Psoas muscle (tissue), 8 donors: ENCODE measurements around the gene HCN3. TPM values are rescaled to one million over a fixed set of nuclear protein-coding genes. Genes with fewer than 3 reads are reported as not detected.
A peak's percentile ranks its signal among the peaks of the same experiment; 100 is the strongest.

Experiments used
- ATAC-seq, 4 donors: fragments of 200-7000 bp; cut with Tn5 transposase; one replicate each; pipeline ENCODE4 v1.9.1; 2020; ENCODE audit warnings: moderate library complexity in 3 of 4, mild to moderate bottlenecking in 2 of 4
- DNase-seq, 2 donors: peaks; one replicate each; pipeline ENCODE4 v3.0.0-alpha.2; 2020
- H3K27ac ChIP-seq: fragments of 200-600 bp; one replicate; pipeline ENCODE4 v1.8.0; 2022
- H3K27me3 ChIP-seq, 3 donors: fragments of 200-600 bp in 1 of 3; one replicate each; pipeline versions ENCODE4 v1.6.1 to v1.8.0; 2013 to 2022; ENCODE audit warnings: low read length in 2 of 3, mild to moderate bottlenecking in 2 of 3, moderate library complexity in 1 of 3; ENCODE audit not compliant: insufficient read depth in 3 of 3
- H3K36me3 ChIP-seq, 2 donors: fragments of 200-600 bp in 1 of 2; one replicate each; pipeline versions ENCODE4 v1.6.1 to v1.8.0; 2013 to 2022; ENCODE audit warnings: low read depth in 1 of 2, mild to moderate bottlenecking in 1 of 2, moderate library complexity in 1 of 2; ENCODE audit not compliant: insufficient read depth in 1 of 2
- H3K4me1 ChIP-seq: fragments of 200-600 bp; one replicate; pipeline ENCODE4 v1.8.0; 2022
- H3K4me3 ChIP-seq: fragments of 200-600 bp; one replicate; pipeline ENCODE4 v1.8.0; 2022; ENCODE audit warnings: mild to moderate bottlenecking
- H3K9me3 ChIP-seq: fragments of 200-600 bp; one replicate; pipeline ENCODE4 v1.8.0; 2022
- WGBS, 3 donors: extraction: QIAGEN DNeasy Blood & Tissue Kit; methylation state at CpG; one replicate each; pipeline versions ENCODE4 v1.1.6 to v1.1.7; 2013; 5-methylcytosine and 5-hydroxymethylcytosine counted together
- intact Hi-C, 2 donors: fragments of 100-400 bp; cut with DNase I; formaldehyde crosslinking; loops; one replicate each; pipeline versions ENCODE4 v1.11.0 to v1.14.2; 2022
- polyA plus RNA-seq, 3 donors: library from polyadenylated mRNA; stranded (reverse); fragments of 200-250 nt; gene quantifications; one replicate each; pipeline ENCODE4 v1.2.3, GENCODE V29; 2013
- total RNA-seq, 4 donors: library from RNA; stranded (reverse); fragmentation: NEBNext Ultra II Directional in 2 of 4; extraction: Animal tissue kit (Norgen Biotek cat#: 25700) in 2 of 4; gene quantifications; one replicate each; pipeline versions ENCODE4 v1.2.1 to v1.2.4, GENCODE V29; 2021 to 2023
- TF ChIP-seq, protein P1 (sequence below): fragments of 200-600 bp; IDR thresholded peaks from one replicate; pipeline ENCODE4 v1.8.0; 2022; ENCODE audit warnings: antibody characterized with exemption
- donor health status: healthy with polysubstance abuse.
- donor health status: DM: no; HTN: no; CAD: no; lungs with moderate emphysema.
- donor health status: Bipolar disorder and iron deficiency.
- donor health status: healthy.
- donor health status: DM: yes; HTN: yes; CAD: no.
- donor health status: DM: no; HTN: no; CAD: no.
- donor health status: DM: no; HTN: no; CAD: no.
- donor health status: DM: yes; HTN: yes; CAD: no.

HCN3 gene
- total and polyA plus RNA-seq, 7 donors = 0.27 to 0.97 (median 0.45) TPM; not detected in 1

DNA sequence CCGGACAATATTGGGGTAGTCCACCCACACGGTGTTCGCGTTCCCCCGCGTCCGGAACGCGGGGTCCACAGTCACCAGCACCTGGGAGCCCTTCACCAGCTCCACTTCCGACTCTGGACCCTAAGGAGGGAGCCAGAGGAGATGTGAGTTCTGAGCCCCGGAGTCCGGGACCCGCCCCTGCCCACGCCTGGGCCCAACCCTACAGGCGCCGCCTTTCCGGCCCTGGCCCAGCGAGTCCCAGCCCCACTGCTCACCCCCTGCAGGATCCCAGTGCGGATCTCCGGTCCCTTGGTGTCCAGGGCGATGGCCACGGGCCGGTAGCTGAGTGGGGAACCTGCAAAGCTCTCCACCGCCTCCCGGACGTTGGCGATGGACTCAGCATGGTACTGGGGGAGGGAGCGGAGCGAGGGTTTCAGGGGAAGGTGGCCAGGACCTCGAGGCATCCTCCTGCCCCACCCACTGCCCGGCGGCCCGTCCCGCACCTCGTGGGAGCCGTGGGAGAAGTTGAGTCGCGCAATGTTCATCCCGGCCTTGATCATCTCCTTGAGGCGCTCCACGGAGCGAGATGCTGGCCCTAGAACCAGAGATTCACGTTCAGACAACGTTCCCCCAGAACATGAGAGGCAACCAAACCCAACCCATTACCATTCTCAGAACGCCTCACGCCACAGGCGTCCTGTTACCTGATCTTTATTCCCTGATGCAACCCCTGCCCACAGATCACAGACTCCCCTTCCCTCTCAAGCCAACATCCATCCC is 18.1 kb downstream of the HCN3 start:
- H3K36me3 ChIP-seq = no peaks in the 10 kb centered on the region
- DNase-seq (no peak), ATAC-seq (peak in 3 of 4 donors; percentile 16 to 34 (median 26))
- H3K4me3 ChIP-seq = peak overlapping the region; percentile 8
- TF ChIP-seq, protein P1, sequence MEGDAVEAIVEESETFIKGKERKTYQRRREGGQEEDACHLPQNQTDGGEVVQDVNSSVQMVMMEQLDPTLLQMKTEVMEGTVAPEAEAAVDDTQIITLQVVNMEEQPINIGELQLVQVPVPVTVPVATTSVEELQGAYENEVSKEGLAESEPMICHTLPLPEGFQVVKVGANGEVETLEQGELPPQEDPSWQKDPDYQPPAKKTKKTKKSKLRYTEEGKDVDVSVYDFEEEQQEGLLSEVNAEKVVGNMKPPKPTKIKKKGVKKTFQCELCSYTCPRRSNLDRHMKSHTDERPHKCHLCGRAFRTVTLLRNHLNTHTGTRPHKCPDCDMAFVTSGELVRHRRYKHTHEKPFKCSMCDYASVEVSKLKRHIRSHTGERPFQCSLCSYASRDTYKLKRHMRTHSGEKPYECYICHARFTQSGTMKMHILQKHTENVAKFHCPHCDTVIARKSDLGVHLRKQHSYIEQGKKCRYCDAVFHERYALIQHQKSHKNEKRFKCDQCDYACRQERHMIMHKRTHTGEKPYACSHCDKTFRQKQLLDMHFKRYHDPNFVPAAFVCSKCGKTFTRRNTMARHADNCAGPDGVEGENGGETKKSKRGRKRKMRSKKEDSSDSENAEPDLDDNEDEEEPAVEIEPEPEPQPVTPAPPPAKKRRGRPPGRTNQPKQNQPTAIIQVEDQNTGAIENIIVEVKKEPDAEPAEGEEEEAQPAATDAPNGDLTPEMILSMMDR = no peak
- WGBS, 3 donors = 10 to 11% (median 11%) methylated on average over 41 to 47 of the region's 47 CpGs
- peaks cover 0 to 23% (median 5%) of the 10 kb centered on the region in 3 donors for H3K27me3 ChIP-seq
- H3K9me3 ChIP-seq = no peaks in the 10 kb centered on the region
- no peak overlapping the region for H3K27ac ChIP-seq
- intact Hi-C loops = no loop called here
- no peaks in the 10 kb centered on the region for H3K4me1 ChIP-seq

DNA sequence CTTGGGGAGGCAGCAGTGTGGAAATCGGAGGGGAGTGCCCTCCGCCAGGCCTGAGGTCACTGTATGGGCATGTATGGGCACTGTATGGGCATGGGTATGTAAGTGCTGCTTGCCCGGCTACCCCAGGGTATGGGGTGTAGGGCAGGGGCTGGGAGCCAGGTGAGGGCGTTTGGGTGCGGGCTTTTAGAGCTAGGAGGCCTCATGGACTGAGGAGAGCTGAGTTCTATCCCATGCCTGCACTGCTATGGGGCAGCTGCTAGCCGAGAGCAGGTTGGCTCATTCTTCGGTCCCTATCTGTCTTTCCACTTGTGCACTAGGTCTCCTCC is 18.6 kb downstream of the HCN3 start:
- TF ChIP-seq, protein P1 = no peak
- ATAC-seq = no peak
- Histone ChIP-seq H3K4me3 (no peak overlapping the region), H3K9me3 (no peaks in the 10 kb centered on the region), H3K27ac (no peak overlapping the region), H3K36me3 (no peaks in the 10 kb centered on the region), H3K27me3 (peaks cover 0 to 23% (median 5%) of the 10 kb centered on the region in 3 donors), H3K4me1 (no peaks in the 10 kb centered on the region)
- DNase-seq = no peak
- intact Hi-C loops = no loop called here
- 77 to 81% (median 78%) methylated on average over 7 of the region's 7 CpGs for WGBS, 3 donors

DNA sequence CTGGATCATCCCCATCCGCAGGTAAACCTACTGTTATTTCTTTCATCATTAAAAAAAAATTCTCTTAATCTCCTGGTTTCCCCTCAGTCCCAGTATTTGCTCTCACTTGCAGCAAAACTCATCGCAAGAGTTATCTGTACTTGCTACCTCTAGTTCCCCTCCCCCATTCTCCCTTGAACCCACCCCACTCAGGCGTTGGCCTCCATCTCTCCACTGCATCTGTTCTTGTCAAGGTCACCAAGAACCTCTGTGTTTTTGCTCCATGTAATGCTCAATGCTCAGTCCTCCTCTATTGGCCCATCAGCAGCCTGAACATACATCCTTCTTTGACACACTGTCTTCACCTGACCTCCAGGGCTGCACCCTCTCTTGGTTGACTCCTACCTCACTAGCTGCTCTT is 19.4 kb downstream of the HCN3 start:
- TF ChIP-seq, protein P1 = no peak
- peaks cover 0 to 23% (median 5%) of the 10 kb centered on the region in 3 donors for H3K27me3 ChIP-seq
- no peaks in the 10 kb centered on the region for H3K4me1 ChIP-seq
- intact Hi-C loops = no loop called here
- WGBS, 3 donors = 73 to 86% (median 84%) methylated on average over 3 of the region's 3 CpGs
- DNase-seq = no peak
- H3K9me3 ChIP-seq = no peaks in the 10 kb centered on the region
- no peaks in the 10 kb centered on the region for H3K36me3 ChIP-seq
- ATAC-seq = no peak
- no peak overlapping the region for H3K4me3 ChIP-seq
- H3K27ac ChIP-seq = no peak overlapping the region

DNA sequence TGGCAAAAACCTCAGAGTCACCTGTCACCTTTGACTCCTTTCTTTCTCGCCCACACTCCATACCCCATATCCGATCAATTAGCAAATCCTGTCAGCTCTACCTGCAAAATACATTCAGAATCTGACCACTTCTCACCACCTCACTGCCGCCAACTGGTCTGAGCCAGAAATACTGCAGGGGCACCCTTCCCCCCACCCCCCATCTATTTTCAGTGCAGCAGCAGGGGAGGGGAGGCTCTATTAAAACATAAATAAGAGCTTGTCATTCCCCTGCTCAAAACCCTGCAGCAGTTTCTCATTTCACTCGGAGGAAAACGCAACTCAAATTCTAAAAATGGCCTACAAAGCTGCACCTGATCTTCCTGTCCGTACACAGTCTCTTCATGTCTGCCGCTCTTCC is 20.1 kb downstream of the HCN3 start:
- intact Hi-C loops = no loop called here
- WGBS, 3 donors = 39 to 52% (median 47%) methylated on average over 7 of the region's 7 CpGs
- H3K27ac ChIP-seq = no peak overlapping the region
- DNase-seq (no peak), ATAC-seq (no peak)
- H3K36me3 ChIP-seq = no peaks in the 10 kb centered on the region
- H3K4me1 ChIP-seq = no peaks in the 10 kb centered on the region
- no peak overlapping the region for H3K4me3 ChIP-seq
- TF ChIP-seq, protein P1 = no peak
- H3K27me3 ChIP-seq = peaks cover 0 to 23% (median 5%) of the 10 kb centered on the region in 3 donors
- H3K9me3 ChIP-seq = no peaks in the 10 kb centered on the region

DNA sequence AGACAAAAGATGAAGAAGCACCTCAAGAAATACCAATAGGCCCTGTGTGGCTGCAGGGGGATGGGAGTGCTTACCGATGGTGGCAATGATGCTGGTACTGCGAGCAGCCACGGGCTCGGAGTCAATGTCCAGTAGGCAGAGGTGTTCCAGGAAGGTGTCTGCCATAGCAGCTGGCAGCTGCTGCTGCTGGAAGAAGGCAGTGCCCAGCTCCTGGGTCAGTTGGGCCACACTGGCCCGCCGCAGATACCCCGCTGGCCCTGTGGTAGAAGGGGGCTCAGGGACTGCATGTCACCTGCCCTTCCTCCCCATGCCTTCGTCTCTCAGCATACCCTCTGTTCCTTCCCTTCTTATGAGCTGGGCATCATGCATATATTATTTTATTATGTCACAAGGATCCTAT is 22.8 kb downstream of the HCN3 start:
- Histone ChIP-seq H3K4me1 (no peaks in the 10 kb centered on the region), H3K9me3 (no peaks in the 10 kb centered on the region), H3K27me3 (peaks cover 0 to 13% (median 3%) of the 10 kb centered on the region in 3 donors), H3K36me3 (no peaks in the 10 kb centered on the region), H3K4me3 (no peak overlapping the region), H3K27ac (no peak overlapping the region)
- intact Hi-C loops = no loop called here
- DNase-seq (no peak), ATAC-seq (no peak)
- 91 to 94% (median 92%) methylated on average over 8 of the region's 8 CpGs for WGBS, 3 donors
- TF ChIP-seq, protein P1 = no peak
